Endothelial cell (in vitro differentiated cells): ENCODE measurements around the gene ARHGEF2. TPM values are rescaled to one million over a fixed set of nuclear protein-coding genes. Genes with fewer than 3 reads are reported as not detected.
A peak's percentile ranks its signal among the peaks of the same experiment; 100 is the strongest.

Experiments used
- DNase-seq: peaks from one replicate; pipeline ENCODE4 v3.0.0; 2021; ENCODE audit warnings: low spot score
- H3K27ac Mint-ChIP-seq: one replicate; pipeline ENCODE4 v1.8.0; 2021; ENCODE audit warnings: mixed read lengths, inconsistent platforms; ENCODE audit not compliant: unreplicated experiment
- H3K27me3 Mint-ChIP-seq: one replicate; pipeline ENCODE4 v1.8.0; 2021; ENCODE audit warnings: mild to moderate bottlenecking, moderate library complexity, mixed read lengths, inconsistent platforms; ENCODE audit not compliant: unreplicated experiment
- H3K36me3 Mint-ChIP-seq: one replicate; pipeline ENCODE4 v1.8.0; 2021; ENCODE audit warnings: mild to moderate bottlenecking, low read depth, mixed read lengths, inconsistent platforms; ENCODE audit not compliant: unreplicated experiment
- H3K4me1 Mint-ChIP-seq: one replicate; pipeline ENCODE4 v1.8.0; 2021; ENCODE audit warnings: mild to moderate bottlenecking, mixed read lengths, inconsistent platforms; ENCODE audit not compliant: unreplicated experiment
- H3K4me3 Mint-ChIP-seq: one replicate; pipeline ENCODE4 v1.8.0; 2021; ENCODE audit warnings: mild to moderate bottlenecking, mixed read lengths, inconsistent platforms; ENCODE audit not compliant: unreplicated experiment
- H3K9me3 Mint-ChIP-seq: one replicate; pipeline ENCODE4 v1.8.0; 2021; ENCODE audit warnings: mixed read lengths, inconsistent platforms; ENCODE audit not compliant: unreplicated experiment
- total RNA-seq: library from RNA; stranded (reverse); fragmentation: NEBNext Ultra II Directional; extraction: Animal tissue kit (Norgen Biotek cat#: 25700); gene quantifications from one replicate; pipeline ENCODE4 v1.2.1, GENCODE V29; 2021; ENCODE audit not compliant: unreplicated experiment
- TF ChIP-seq, protein P1 (sequence below): fragments of 200-600 bp; sonication (generic); IDR thresholded peaks from one replicate; pipeline ENCODE4 v1.5.0; 2021; ENCODE audit warnings: antibody characterized with exemption; ENCODE audit not compliant: unreplicated experiment

The ARHGEF2 gene
- total RNA-seq, 1 donor from 2014 or later, result 244 TPM

DNA sequence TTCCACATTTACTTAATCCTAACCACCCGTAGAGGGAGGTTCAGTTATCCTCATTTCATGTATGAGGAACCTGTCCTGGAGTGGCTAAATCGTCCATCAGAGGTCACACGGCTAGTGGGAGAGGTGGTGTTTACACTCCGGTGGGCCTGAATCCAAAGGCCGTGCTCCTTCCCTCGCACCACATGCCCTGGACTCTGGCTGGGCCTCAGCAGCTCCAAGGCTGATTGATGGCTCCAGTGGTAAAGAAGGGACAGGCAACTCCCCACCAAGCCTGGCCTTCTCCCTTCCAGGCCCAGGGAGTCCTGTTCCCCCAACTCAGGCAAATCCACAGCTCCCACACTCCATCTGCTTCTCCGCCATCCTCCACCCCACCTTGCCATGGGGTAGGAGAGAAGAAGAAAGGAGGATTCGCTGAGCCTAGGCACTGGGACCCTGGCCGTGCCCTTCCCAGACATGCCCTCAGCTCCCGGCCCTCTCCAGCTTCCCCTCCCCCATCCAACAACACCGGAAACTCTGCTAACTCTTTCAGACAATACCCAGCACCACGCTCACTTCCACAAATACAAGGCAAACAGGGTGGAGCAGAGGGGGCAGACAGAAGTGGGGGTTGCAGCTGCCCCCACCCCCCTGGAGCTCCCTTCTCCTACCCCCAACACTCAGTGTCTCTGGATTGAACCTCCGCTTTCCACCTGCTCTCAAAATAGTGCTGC, 10.9 kb downstream of the ARHGEF2 start:
- Mint-ChIP-seq H3K4me3 (peak overlapping the region; percentile 84), H3K27ac (peak overlapping the region; percentile 99), H3K4me1 (peaks cover 77% of the 10 kb centered on the region), H3K27me3 (peaks cover 16% of the 10 kb centered on the region), H3K36me3 (peaks cover 56% of the 10 kb centered on the region), H3K9me3 (no peaks in the 10 kb centered on the region)
- TF ChIP-seq, protein P1, sequence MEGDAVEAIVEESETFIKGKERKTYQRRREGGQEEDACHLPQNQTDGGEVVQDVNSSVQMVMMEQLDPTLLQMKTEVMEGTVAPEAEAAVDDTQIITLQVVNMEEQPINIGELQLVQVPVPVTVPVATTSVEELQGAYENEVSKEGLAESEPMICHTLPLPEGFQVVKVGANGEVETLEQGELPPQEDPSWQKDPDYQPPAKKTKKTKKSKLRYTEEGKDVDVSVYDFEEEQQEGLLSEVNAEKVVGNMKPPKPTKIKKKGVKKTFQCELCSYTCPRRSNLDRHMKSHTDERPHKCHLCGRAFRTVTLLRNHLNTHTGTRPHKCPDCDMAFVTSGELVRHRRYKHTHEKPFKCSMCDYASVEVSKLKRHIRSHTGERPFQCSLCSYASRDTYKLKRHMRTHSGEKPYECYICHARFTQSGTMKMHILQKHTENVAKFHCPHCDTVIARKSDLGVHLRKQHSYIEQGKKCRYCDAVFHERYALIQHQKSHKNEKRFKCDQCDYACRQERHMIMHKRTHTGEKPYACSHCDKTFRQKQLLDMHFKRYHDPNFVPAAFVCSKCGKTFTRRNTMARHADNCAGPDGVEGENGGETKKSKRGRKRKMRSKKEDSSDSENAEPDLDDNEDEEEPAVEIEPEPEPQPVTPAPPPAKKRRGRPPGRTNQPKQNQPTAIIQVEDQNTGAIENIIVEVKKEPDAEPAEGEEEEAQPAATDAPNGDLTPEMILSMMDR, result no peak
- DNase-seq, result peak; percentile 56

DNA sequence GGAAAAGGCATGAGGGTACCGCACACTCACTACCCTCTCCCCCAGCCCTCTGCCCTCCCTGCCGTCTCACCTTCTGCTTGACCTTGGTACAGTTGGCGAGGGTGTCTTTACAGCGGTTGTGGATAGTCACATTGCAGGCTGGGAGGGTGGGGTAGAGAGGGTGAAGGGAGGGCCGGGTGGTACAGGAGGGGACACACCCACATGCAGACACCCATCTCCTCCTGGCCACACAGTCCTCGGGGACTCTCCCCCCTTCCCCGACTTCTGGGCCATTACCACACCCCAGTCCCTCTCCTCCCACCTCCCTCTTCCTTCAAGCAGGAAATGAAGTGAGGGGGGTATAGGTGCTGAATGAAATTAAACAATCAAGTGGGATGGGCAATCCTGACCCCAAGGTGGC, 11.6 kb downstream of the ARHGEF2 start:
- H3K36me3 Mint-ChIP-seq, result peaks cover 62% of the 10 kb centered on the region
- H3K27ac Mint-ChIP-seq, result peak overlapping the region; percentile 99

DNA sequence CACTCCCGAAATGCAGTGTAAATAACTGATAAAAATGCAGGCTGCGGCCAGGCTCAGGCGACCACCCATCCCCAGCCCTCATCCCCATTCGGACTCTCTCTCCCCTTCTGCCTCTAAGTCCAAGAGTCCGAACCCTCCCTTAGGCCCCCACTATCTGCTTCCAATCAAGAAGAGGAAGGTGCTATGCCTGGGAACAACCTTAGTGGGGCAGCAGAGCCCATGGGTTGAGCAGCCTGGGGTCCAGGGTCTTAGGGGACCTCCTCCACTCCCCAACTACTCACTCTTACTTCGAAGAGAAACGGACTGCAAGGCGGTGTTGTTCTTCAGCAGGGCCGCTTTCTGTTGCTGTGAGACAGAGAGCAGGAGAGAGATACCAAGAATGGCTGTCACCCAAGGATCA, 12.2 kb downstream of the ARHGEF2 start:
- peaks cover 65% of the 10 kb centered on the region for H3K36me3 Mint-ChIP-seq
- H3K4me1 Mint-ChIP-seq, result peaks cover 67% of the 10 kb centered on the region
- no peak for DNase-seq

More for the DNA sequence above, 11.6 kb downstream of the ARHGEF2 start:
- peaks cover 14% of the 10 kb centered on the region for H3K27me3 Mint-ChIP-seq
- TF ChIP-seq, protein P1, result no peak
- H3K9me3 Mint-ChIP-seq, result no peaks in the 10 kb centered on the region
- peaks cover 71% of the 10 kb centered on the region for H3K4me1 Mint-ChIP-seq
- peak overlapping the region; percentile 84 for H3K4me3 Mint-ChIP-seq
- no peak for DNase-seq

GRCh38 chr1:155964193-155964592, 14.2 kb downstream of the ARHGEF2 start:
- TF ChIP-seq, protein P1, result no peak
- Mint-ChIP-seq H3K27me3 (peaks cover 19% of the 10 kb centered on the region), H3K36me3 (peaks cover 64% of the 10 kb centered on the region), H3K27ac (peak overlapping the region; percentile 44), H3K4me1 (peaks cover 51% of the 10 kb centered on the region), H3K4me3 (peak overlapping the region; percentile 78), H3K9me3 (no peaks in the 10 kb centered on the region)
- no peak for DNase-seq

More for the DNA sequence above, 12.2 kb downstream of the ARHGEF2 start:
- H3K27ac Mint-ChIP-seq, result peak overlapping the region; percentile 99
- TF ChIP-seq, protein P1, result no peak
- no peaks in the 10 kb centered on the region for H3K9me3 Mint-ChIP-seq
- H3K27me3 Mint-ChIP-seq, result peaks cover 14% of the 10 kb centered on the region
- H3K4me3 Mint-ChIP-seq, result peak overlapping the region; percentile 67

DNA sequence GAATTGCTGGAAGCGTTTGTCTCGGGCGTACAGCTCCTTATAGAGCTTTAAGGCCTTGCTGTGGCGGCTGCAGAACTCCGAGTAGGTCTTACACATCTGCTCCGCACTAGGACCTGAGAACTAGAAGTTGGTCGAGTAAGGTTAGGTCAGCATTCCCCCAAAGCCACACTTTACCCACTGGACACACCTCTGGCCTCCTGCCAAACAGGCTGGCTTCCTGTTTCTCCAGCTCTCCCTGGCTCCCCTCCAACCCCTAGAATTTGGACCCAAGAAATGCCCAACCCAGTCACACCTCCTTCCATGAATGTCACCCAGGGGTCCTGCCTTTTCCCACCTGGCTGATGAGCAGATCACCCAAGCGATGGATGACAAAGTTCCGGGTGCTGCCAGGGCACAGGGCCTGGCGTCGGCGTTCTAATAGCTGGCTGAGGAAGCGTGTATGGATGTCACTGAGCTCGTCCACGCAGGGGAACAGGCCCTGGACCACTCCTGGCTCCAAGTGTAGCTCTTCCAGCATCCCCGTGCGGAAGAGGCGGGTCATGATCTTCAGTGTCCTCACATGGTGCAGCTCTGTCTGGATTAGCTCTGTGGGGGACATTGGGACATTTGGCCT, 15.6 kb downstream of the ARHGEF2 start:
- Mint-ChIP-seq H3K36me3 (peaks cover 58% of the 10 kb centered on the region), H3K27me3 (peaks cover 11% of the 10 kb centered on the region), H3K4me1 (peaks cover 36% of the 10 kb centered on the region), H3K9me3 (no peaks in the 10 kb centered on the region), H3K4me3 (peak overlapping the region; percentile 62), H3K27ac (no peak overlapping the region)
- TF ChIP-seq, protein P1, result no peak
- DNase-seq, result no peak
